Measurements from ENCODE around the gene PEDS1.

DNA sequence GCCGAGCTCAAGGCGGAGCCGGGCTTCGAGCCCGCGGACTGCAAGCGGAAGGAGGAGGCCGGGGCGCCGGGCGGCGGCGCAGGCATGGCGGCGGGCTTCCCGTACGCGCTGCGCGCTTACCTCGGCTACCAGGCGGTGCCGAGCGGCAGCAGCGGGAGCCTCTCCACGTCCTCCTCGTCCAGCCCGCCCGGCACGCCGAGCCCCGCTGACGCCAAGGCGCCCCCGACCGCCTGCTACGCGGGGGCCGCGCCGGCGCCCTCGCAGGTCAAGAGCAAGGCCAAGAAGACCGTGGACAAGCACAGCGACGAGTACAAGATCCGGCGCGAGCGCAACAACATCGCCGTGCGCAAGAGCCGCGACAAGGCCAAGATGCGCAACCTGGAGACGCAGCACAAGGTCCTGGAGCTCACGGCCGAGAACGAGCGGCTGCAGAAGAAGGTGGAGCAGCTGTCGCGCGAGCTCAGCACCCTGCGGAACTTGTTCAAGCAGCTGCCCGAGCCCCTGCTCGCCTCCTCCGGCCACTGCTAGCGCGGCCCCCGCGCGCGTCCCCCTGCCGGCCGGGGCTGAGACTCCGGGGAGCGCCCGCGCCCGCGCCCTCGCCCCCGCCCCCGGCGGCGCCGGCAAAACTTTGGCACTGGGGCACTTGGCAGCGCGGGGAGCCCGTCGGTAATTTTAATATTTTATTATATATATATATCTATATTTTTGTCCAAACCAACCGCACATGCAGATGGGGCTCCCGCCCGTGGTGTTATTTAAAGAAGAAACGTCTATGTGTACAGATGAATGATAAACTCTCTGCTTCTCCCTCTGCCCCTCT is 38.2 kb upstream of the PEDS1 start:
- TF ChIP-seq CAMTA2 (CRISPR knock-in tag; IDR thresholded peaks at IDR 0.05; ENCODE audit: borderline replicate concordance), result no peak
- peak; percentile 31; the same call in 1 of the 2 replicates for TF ChIP-seq EEA1 (CRISPR knock-in tag; IDR thresholded peaks at IDR 0.05; ENCODE audit: borderline replicate concordance)
- TF ChIP-seq, protein P1, sequence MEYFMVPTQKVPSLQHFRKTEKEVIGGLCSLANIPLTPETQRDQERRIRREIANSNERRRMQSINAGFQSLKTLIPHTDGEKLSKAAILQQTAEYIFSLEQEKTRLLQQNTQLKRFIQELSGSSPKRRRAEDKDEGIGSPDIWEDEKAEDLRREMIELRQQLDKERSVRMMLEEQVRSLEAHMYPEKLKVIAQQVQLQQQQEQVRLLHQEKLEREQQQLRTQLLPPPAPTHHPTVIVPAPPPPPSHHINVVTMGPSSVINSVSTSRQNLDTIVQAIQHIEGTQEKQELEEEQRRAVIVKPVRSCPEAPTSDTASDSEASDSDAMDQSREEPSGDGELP (IDR thresholded peaks at IDR 0.05; ENCODE audit: borderline replicate concordance, low read depth), result no peak
- TF ChIP-seq ZNF274 (CRISPR knock-in tag; IDR thresholded peaks at IDR 0.05), result peak; percentile 59; the same call in 1 of the 2 replicates
- TF ChIP-seq, protein P2, sequence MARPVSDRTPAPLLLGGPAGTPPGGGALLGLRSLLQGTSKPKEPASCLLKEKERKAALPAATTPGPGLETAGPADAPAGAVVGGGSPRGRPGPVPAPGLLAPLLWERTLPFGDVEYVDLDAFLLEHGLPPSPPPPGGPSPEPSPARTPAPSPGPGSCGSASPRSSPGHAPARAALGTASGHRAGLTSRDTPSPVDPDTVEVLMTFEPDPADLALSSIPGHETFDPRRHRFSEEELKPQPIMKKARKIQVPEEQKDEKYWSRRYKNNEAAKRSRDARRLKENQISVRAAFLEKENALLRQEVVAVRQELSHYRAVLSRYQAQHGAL (CRISPR knock-in tag; IDR thresholded peaks at IDR 0.05; ENCODE audit: not compliant biosample characterization), result peak; percentile 29
- TF ChIP-seq, protein P3, sequence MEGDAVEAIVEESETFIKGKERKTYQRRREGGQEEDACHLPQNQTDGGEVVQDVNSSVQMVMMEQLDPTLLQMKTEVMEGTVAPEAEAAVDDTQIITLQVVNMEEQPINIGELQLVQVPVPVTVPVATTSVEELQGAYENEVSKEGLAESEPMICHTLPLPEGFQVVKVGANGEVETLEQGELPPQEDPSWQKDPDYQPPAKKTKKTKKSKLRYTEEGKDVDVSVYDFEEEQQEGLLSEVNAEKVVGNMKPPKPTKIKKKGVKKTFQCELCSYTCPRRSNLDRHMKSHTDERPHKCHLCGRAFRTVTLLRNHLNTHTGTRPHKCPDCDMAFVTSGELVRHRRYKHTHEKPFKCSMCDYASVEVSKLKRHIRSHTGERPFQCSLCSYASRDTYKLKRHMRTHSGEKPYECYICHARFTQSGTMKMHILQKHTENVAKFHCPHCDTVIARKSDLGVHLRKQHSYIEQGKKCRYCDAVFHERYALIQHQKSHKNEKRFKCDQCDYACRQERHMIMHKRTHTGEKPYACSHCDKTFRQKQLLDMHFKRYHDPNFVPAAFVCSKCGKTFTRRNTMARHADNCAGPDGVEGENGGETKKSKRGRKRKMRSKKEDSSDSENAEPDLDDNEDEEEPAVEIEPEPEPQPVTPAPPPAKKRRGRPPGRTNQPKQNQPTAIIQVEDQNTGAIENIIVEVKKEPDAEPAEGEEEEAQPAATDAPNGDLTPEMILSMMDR (CRISPR knock-in tag; IDR thresholded peaks at IDR 0.05), result peak; percentile 29; the same call in 1 of the 2 replicates

Data from HepG2 (cell line).